HL-60 (cell line): ENCODE measurements around the gene FXN.

Experiments used
- CTCF ChIP-seq: IDR thresholded peaks from one replicate; pipeline ENCODE4 v1.5.1; 2011; ENCODE audit warnings: low read length, control low read depth, inconsistent platforms; ENCODE audit not compliant: insufficient read depth
- POLR2AphosphoS5 ChIP-seq: IDR thresholded peaks from 2 replicates; pipeline ENCODE4 v1.6.1; 2012; ENCODE audit warnings: low read depth
- REST ChIP-seq: IDR thresholded peaks from 2 replicates; pipeline ENCODE4 v1.6.1; 2012; ENCODE audit warnings: low read depth; ENCODE audit not compliant: insufficient replicate concordance

- TF ChIP-seq CTCF = no peak
- no peak for TF ChIP-seq REST
- no peak for TF ChIP-seq POLR2AphosphoS5
Observed at GRCh38 chr9:69093471-69094103, 58.0 kb downstream of the FXN start.
